Keratinocyte (primary cell): ENCODE results near the gene PANK3.

ENCODE experiments used
- EZH2 ChIP-seq: IDR thresholded peaks from one replicate; pipeline ENCODE4 v1.6.1; 2012; ENCODE audit warnings: inconsistent platforms, mild to moderate bottlenecking, low read length, moderate library complexity
- TF ChIP-seq, protein P1 (sequence below), 3 experiments: IDR thresholded peaks in 1 of 3; conservative IDR thresholded peaks in 1 of 3; optimal IDR thresholded peaks in 1 of 3; 2 replicates in 2 of 3; 3 replicates in 1 of 3; pipeline versions ENCODE3 to v1.5.1; 2011; ENCODE audit warnings: low read length in 3 of 3, mild to moderate bottlenecking in 3 of 3, moderate library complexity in 2 of 3, control low read depth in 1 of 3, inconsistent platforms in 1 of 3; ENCODE audit not compliant: insufficient read depth in 2 of 3; ENCODE audit errors: extremely low read depth in 1 of 3

- TF ChIP-seq, protein P1, sequence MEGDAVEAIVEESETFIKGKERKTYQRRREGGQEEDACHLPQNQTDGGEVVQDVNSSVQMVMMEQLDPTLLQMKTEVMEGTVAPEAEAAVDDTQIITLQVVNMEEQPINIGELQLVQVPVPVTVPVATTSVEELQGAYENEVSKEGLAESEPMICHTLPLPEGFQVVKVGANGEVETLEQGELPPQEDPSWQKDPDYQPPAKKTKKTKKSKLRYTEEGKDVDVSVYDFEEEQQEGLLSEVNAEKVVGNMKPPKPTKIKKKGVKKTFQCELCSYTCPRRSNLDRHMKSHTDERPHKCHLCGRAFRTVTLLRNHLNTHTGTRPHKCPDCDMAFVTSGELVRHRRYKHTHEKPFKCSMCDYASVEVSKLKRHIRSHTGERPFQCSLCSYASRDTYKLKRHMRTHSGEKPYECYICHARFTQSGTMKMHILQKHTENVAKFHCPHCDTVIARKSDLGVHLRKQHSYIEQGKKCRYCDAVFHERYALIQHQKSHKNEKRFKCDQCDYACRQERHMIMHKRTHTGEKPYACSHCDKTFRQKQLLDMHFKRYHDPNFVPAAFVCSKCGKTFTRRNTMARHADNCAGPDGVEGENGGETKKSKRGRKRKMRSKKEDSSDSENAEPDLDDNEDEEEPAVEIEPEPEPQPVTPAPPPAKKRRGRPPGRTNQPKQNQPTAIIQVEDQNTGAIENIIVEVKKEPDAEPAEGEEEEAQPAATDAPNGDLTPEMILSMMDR (optimal IDR thresholded peaks at IDR 0.05 in 1 of 3, IDR thresholded peaks at IDR 0.05 in 1 of 3, conservative IDR thresholded peaks at IDR 0.05 in 1 of 3; ENCODE audit: extremely low read depth in 1 of 3, insufficient read depth in 2 of 3, low read length in 3 of 3): no peak
- TF ChIP-seq EZH2: no peak
Observed at GRCh38 chr5:168607946-168608345, 28.8 kb upstream of the PANK3 start.
